Measurements from ENCODE around the gene GZMA.
A peak's percentile ranks its signal among the peaks of the same experiment; 100 is the strongest.
"Not testable (repeated sequence)": the region's sequence is repeated elsewhere in the genome, so short reads cannot be mapped to it uniquely, and the experiment has no call there.

The GZMA gene

GRCh38 chr5:55102348-55102747 is at the start of gene GZMA:
TSS of gene GZMA (plus strand) at chr5:55102646. CDS start at chr5:55102683, 37 bp downstream.
- Mint-ChIP-seq H3K27ac (peak within 1 kb of the TSS; percentile 79), H3K36me3 (ENCODE audit: low read depth) (peaks cover 18% of the 10 kb centered on the region)

GRCh38 chr5:55055183-55055582 is 47.3 kb upstream of the GZMA start:
- H3K27ac Mint-ChIP-seq = no peak overlapping the region

More at GRCh38 chr5:55102348-55102747, at the start of gene GZMA:
- H3K27me3 Mint-ChIP-seq = no peaks in the 10 kb centered on the region
- peak within 1 kb of the TSS; percentile 38 for H3K4me3 Mint-ChIP-seq
- peaks cover 23% of the 10 kb centered on the region for H3K9me3 Mint-ChIP-seq
- H3K4me1 Mint-ChIP-seq (ENCODE audit: low read depth) = peaks cover 71% of the 10 kb centered on the region
- peak; percentile 44 for DNase-seq

GRCh38 chr5:55062039-55062779 is 40.2 kb upstream of the GZMA start:
- no peaks in the 10 kb centered on the region for H3K27me3 Mint-ChIP-seq
- peak; percentile 61 for DNase-seq
- peaks cover 61% of the 10 kb centered on the region for H3K4me1 Mint-ChIP-seq (ENCODE audit: low read depth)
- peak overlapping the region; percentile 69 for H3K4me3 Mint-ChIP-seq
- peak overlapping the region; percentile 83 for H3K27ac Mint-ChIP-seq
- peaks cover 4% of the 10 kb centered on the region for H3K9me3 Mint-ChIP-seq
- no peaks in the 10 kb centered on the region for H3K36me3 Mint-ChIP-seq (ENCODE audit: low read depth)

More at GRCh38 chr5:55055183-55055582, 47.3 kb upstream of the GZMA start:
- Mint-ChIP-seq H3K27me3 (no peaks in the 10 kb centered on the region), H3K36me3 (ENCODE audit: low read depth) (no peaks in the 10 kb centered on the region), H3K4me1 (ENCODE audit: low read depth) (peaks cover 17% of the 10 kb centered on the region), H3K9me3 (peaks cover 14% of the 10 kb centered on the region), H3K4me3 (no peak overlapping the region)
- DNase-seq = no peak

- H3K9me3 Mint-ChIP-seq = peaks cover 4% of the 10 kb centered on the region
- H3K4me1 Mint-ChIP-seq (ENCODE audit: low read depth) = peaks cover 63% of the 10 kb centered on the region
- no peak for DNase-seq
- H3K27me3 Mint-ChIP-seq = no peaks in the 10 kb centered on the region
- H3K4me3 Mint-ChIP-seq = no peak overlapping the region
- no peaks in the 10 kb centered on the region for H3K36me3 Mint-ChIP-seq (ENCODE audit: low read depth)
- H3K27ac Mint-ChIP-seq = no peak overlapping the region
These were observed 39.1 kb upstream of the GZMA start for GRCh38 chr5:55063220-55063863.

GRCh38 chr5:55063899-55064298 is 38.5 kb upstream of the GZMA start:
- Mint-ChIP-seq H3K9me3 (peaks cover 4% of the 10 kb centered on the region), H3K4me3 (no peak overlapping the region), H3K36me3 (ENCODE audit: low read depth) (no peaks in the 10 kb centered on the region), H3K27ac (no peak overlapping the region), H3K27me3 (no peaks in the 10 kb centered on the region), H3K4me1 (ENCODE audit: low read depth) (peaks cover 63% of the 10 kb centered on the region)
- no peak for DNase-seq

GRCh38 chr5:55064523-55064922 is 37.9 kb upstream of the GZMA start:
- H3K4me1 Mint-ChIP-seq (ENCODE audit: low read depth) = peaks cover 63% of the 10 kb centered on the region
- no peaks in the 10 kb centered on the region for H3K27me3 Mint-ChIP-seq
- no peak for DNase-seq
- no peak overlapping the region for H3K27ac Mint-ChIP-seq
- no peaks in the 10 kb centered on the region for H3K36me3 Mint-ChIP-seq (ENCODE audit: low read depth)
- H3K4me3 Mint-ChIP-seq = no peak overlapping the region
- peaks cover 4% of the 10 kb centered on the region for H3K9me3 Mint-ChIP-seq

- H3K36me3 Mint-ChIP-seq (ENCODE audit: low read depth) = no peaks in the 10 kb centered on the region
These were observed 36.2 kb upstream of the GZMA start for GRCh38 chr5:55066277-55066676.

GRCh38 chr5:55070968-55071367 is 31.5 kb upstream of the GZMA start:
- DNase-seq = no peak
- peak overlapping the region; percentile 7 for H3K27ac Mint-ChIP-seq
- H3K9me3 Mint-ChIP-seq = no peaks in the 10 kb centered on the region
- H3K4me3 Mint-ChIP-seq = no peak overlapping the region
- no peaks in the 10 kb centered on the region for H3K36me3 Mint-ChIP-seq (ENCODE audit: low read depth)
- H3K4me1 Mint-ChIP-seq (ENCODE audit: low read depth) = peaks cover 52% of the 10 kb centered on the region
- no peaks in the 10 kb centered on the region for H3K27me3 Mint-ChIP-seq

More at GRCh38 chr5:55066277-55066676, 36.2 kb upstream of the GZMA start:
- peaks cover 61% of the 10 kb centered on the region for H3K4me1 Mint-ChIP-seq (ENCODE audit: low read depth)
- DNase-seq = no peak
- no peak overlapping the region for H3K4me3 Mint-ChIP-seq
- H3K9me3 Mint-ChIP-seq = no peaks in the 10 kb centered on the region
- H3K27me3 Mint-ChIP-seq = no peaks in the 10 kb centered on the region
- no peak overlapping the region for H3K27ac Mint-ChIP-seq

GRCh38 chr5:55071413-55071812 is 31.0 kb upstream of the GZMA start:
- Mint-ChIP-seq H3K27ac (no peak overlapping the region), H3K36me3 (ENCODE audit: low read depth) (no peaks in the 10 kb centered on the region), H3K4me3 (no peak overlapping the region), H3K4me1 (ENCODE audit: low read depth) (peaks cover 47% of the 10 kb centered on the region), H3K27me3 (no peaks in the 10 kb centered on the region), H3K9me3 (no peaks in the 10 kb centered on the region)
- DNase-seq = no peak

- no peaks in the 10 kb centered on the region for H3K27me3 Mint-ChIP-seq
- H3K4me3 Mint-ChIP-seq = peak overlapping the region; percentile 64
- H3K36me3 Mint-ChIP-seq (ENCODE audit: low read depth) = no peaks in the 10 kb centered on the region
- peak overlapping the region; percentile 89 for H3K27ac Mint-ChIP-seq
- no peaks in the 10 kb centered on the region for H3K9me3 Mint-ChIP-seq
- DNase-seq = no peak
- H3K4me1 Mint-ChIP-seq (ENCODE audit: low read depth) = peaks cover 37% of the 10 kb centered on the region
These were observed 29.8 kb upstream of the GZMA start for GRCh38 chr5:55072666-55073065.

- DNase-seq = no peak
- no peaks in the 10 kb centered on the region for H3K27me3 Mint-ChIP-seq
- H3K9me3 Mint-ChIP-seq = no peaks in the 10 kb centered on the region
- no peaks in the 10 kb centered on the region for H3K36me3 Mint-ChIP-seq (ENCODE audit: low read depth)
- H3K27ac Mint-ChIP-seq = peak overlapping the region; percentile 89
- peaks cover 37% of the 10 kb centered on the region for H3K4me1 Mint-ChIP-seq (ENCODE audit: low read depth)
- peak overlapping the region; percentile 64 for H3K4me3 Mint-ChIP-seq
These were observed 29.2 kb upstream of the GZMA start for GRCh38 chr5:55073211-55073610.

- peaks cover 4% of the 10 kb centered on the region for H3K9me3 Mint-ChIP-seq
- H3K27me3 Mint-ChIP-seq = no peaks in the 10 kb centered on the region
- H3K4me1 Mint-ChIP-seq (ENCODE audit: low read depth) = no peaks in the 10 kb centered on the region
- H3K27ac Mint-ChIP-seq = no peak overlapping the region
- no peaks in the 10 kb centered on the region for H3K36me3 Mint-ChIP-seq (ENCODE audit: low read depth)
- H3K4me3 Mint-ChIP-seq = no peak overlapping the region
- DNase-seq = no peak
These were observed 20.9 kb upstream of the GZMA start for GRCh38 chr5:55081541-55081940.

GRCh38 chr5:55089301-55089700 is 13.1 kb upstream of the GZMA start:
- H3K4me1 Mint-ChIP-seq (ENCODE audit: low read depth); H3K36me3 Mint-ChIP-seq (ENCODE audit: low read depth); DNase-seq; H3K27me3 Mint-ChIP-seq; H3K4me3 Mint-ChIP-seq; H3K27ac Mint-ChIP-seq; H3K9me3 Mint-ChIP-seq: not testable (repeated sequence)

GRCh38 chr5:55091011-55091410 is 11.4 kb upstream of the GZMA start:
- H3K4me3 Mint-ChIP-seq; DNase-seq; H3K9me3 Mint-ChIP-seq; H3K27ac Mint-ChIP-seq; H3K36me3 Mint-ChIP-seq (ENCODE audit: low read depth); H3K27me3 Mint-ChIP-seq: not testable (repeated sequence)
- peaks cover 26% of the 10 kb centered on the region for H3K4me1 Mint-ChIP-seq (ENCODE audit: low read depth)

- peaks cover 28% of the 10 kb centered on the region for H3K9me3 Mint-ChIP-seq
- DNase-seq = no peak
- H3K27ac Mint-ChIP-seq = no peak overlapping the region
- no peaks in the 10 kb centered on the region for H3K27me3 Mint-ChIP-seq
- peaks cover 18% of the 10 kb centered on the region for H3K36me3 Mint-ChIP-seq (ENCODE audit: low read depth)
- peaks cover 67% of the 10 kb centered on the region for H3K4me1 Mint-ChIP-seq (ENCODE audit: low read depth)
- H3K4me3 Mint-ChIP-seq = no peak overlapping the region
These were observed 6.3 kb upstream of the GZMA start for GRCh38 chr5:55096182-55096581.
